Stimulated activated CD4-positive, alpha-beta T cell treated with anti-CD3 and anti-CD28 coated beads, Interleukin-4, amount 100 ng/mL, for 4 hours (primary cell): ENCODE results near the gene APOL2.
"Not testable (repeated sequence)": the region's sequence is repeated elsewhere in the genome, so short reads cannot be mapped to it uniquely, and the experiment has no call there.

Source experiments
- DNase-seq, 2 experiments: peaks; one replicate each; pipeline ENCODE4 v3.0.0-alpha.2; 2020

APOL2 gene

DNA sequence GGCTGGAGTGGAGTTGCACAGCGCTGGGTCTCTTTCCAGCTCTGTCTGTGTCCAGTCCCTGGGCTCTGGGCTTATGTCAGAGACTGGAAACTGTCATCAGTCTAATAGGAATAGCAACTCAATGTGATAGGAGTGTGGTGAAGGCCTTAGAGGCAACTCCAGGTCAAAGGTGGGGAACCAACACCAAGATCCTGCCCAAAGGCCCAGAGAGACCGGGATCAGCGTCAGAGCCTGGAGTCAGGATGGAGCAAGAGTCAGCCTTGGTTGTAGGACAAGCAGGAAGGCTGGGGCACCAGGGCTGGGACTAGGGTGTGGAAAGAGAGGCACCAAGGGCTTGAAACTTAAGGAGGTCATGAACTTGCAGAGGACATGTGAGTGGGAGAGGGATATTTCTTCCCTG, 23.0 kb upstream of the APOL2 start:
- DNase-seq = not testable (repeated sequence)

GRCh38 chr22:36261675-36262074, 22.3 kb upstream of the APOL2 start:
- DNase-seq = not testable (repeated sequence)

GRCh38 chr22:36259615-36260300, 20.4 kb upstream of the APOL2 start:
- DNase-seq = no peak

- DNase-seq = no peak
These were observed 19.6 kb upstream of the APOL2 start for GRCh38 chr22:36258701-36259614.

DNA sequence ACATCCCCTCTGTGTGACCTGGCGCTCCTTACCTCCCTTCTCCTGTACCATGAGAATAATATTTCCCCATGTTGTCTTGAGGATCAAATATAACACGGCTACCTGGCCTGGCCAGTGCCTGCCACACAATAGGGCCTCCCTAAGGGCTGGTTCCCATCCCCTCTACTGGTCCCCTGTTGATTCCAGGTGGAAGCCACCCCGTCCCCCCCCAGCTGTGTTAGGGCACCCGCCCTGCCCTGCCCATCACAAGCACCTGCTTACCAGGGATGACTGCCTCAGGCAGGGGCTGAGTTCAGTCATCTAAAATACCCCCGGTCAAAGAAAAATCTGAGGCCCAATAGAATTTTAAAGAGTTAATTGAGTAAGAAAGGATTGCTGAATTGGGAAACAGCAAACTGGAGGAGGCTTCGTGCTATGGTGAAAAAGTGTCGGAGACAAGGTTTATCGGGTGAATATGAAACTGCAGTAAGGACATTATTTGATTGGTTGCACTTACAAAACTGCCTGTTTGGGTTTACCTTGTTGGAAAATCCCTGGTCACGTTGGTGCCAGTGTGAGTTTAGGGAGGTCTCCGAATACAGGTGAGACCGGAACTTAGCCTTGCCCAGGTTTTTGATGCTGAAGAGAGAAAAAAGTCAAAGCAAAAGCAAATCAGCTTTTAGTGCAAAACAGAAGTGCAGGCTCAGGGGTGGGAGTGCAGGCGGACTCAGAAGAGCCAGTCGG, 18.8 kb upstream of the APOL2 start:
- DNase-seq = no peak

- DNase-seq = no peak
These were observed 18.0 kb upstream of the APOL2 start for GRCh38 chr22:36257308-36257707.

- DNase-seq = no peak
These were observed 17.2 kb upstream of the APOL2 start for GRCh38 chr22:36256478-36256877.

- not testable (repeated sequence) for DNase-seq
These were observed 16.2 kb upstream of the APOL2 start for GRCh38 chr22:36255572-36255971.

DNA sequence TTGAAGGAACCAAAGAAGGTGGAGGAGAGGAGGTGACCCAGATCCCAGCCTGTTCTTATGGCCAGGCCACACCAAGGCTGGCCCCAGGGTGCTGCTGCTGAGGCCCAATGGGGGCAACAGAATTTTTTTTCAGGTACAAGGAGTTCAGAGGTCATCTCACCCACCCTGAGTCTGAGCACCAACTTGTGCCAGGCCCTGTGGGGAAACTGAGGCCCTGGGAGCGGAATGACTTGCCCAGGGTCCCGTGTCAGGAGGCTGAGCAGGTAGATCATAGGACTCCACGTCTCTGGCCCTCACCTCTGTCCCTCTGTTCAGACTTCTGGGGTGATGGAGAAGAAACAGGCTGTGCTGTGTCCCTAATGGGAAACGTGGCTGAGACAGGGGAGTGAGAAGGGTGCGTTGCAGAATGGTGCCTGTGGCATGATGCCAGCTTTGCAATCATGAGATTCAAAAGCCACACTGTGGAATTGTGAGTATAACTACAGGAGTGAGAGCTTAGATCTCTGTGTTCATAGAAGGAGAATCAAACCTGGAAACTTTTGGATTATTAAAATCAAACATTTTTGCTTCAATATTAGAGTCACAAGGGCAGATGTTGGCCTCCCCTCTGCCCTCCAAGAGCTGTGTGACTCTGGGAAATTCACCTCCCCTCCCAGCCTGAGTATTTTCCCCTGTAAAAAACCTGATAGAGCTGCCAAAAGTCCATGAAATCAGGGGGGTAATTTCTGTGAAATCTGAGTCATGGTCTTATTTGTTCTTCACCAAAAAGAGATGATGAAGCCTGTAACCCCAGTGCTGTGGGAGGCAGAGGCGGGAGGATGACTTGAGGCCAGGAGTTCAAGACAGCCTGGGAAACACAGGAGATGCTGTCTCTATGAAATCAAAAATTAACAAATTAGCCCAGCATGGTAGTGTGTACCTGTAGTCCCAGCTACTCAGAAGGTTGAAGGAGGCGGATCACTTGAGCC, 14.5 kb upstream of the APOL2 start:
- DNase-seq = peak in 1 of 2 experiments; percentile 77

GRCh38 chr22:36252754-36253522, 13.6 kb upstream of the APOL2 start, which contains the start of gene APOL1:
Gene APOL1 (plus strand): TSS chr22:36253133. CDS start chr22:36254956, 1,823 bp downstream.
- DNase-seq = peak in 1 of 2 experiments; percentile 71

GRCh38 chr22:36251979-36252608, 12.8 kb upstream of the APOL2 start:
- not testable (repeated sequence) for DNase-seq

- DNase-seq = not testable (repeated sequence)
These were observed 11.1 kb upstream of the APOL2 start for GRCh38 chr22:36250292-36250960.

- DNase-seq = no peak
These were observed 9.8 kb upstream of the APOL2 start for GRCh38 chr22:36249160-36249559.

DNA sequence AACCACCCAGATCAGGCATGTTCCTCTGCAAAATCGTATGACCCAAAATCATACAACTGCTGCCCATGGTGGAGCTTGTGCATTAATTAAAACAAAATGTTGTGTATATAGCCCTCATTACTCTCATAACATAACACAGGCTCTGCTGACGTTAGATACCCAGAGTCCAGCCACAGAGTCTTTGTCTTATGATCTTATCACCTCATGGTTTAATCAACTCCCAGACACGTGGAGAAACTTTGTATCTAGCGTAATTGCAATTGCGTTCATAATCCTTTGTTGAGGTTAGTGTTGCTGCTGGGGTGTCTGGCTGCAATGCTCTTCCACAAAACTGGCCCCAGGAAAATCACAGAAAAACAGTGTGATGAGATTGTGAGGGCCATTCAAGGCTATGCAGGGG, 8.6 kb upstream of the APOL2 start:
- no peak for DNase-seq

GRCh38 chr22:36246718-36247117, 7.4 kb upstream of the APOL2 start:
- no peak for DNase-seq

DNA sequence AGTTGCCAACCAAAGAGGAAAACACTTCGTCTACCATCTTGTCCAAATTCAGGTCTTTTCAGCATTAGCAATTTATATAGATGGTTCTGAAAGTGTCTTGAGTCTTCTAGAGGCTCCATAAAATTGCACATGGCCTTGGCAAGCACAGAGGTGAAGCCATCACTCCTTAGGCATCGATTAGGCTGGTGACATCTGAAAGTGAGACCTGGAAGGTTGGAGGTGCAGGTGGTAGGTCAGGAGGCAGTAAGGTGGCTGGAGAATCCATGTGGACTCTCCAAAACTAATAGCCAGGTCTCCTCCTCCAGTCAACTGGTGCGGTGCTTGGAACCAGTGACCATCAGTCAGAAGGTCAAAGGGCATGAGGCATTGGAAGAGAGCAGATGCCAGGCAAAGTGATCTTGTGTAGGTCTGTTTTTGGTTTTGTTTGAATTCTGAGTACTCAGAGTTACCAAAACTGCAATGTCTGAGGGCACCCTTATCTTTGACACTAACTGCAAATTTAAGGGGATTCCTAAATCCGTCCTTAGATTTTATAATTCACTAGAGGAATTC, 6.6 kb upstream of the APOL2 start:
- DNase-seq = no peak

DNA sequence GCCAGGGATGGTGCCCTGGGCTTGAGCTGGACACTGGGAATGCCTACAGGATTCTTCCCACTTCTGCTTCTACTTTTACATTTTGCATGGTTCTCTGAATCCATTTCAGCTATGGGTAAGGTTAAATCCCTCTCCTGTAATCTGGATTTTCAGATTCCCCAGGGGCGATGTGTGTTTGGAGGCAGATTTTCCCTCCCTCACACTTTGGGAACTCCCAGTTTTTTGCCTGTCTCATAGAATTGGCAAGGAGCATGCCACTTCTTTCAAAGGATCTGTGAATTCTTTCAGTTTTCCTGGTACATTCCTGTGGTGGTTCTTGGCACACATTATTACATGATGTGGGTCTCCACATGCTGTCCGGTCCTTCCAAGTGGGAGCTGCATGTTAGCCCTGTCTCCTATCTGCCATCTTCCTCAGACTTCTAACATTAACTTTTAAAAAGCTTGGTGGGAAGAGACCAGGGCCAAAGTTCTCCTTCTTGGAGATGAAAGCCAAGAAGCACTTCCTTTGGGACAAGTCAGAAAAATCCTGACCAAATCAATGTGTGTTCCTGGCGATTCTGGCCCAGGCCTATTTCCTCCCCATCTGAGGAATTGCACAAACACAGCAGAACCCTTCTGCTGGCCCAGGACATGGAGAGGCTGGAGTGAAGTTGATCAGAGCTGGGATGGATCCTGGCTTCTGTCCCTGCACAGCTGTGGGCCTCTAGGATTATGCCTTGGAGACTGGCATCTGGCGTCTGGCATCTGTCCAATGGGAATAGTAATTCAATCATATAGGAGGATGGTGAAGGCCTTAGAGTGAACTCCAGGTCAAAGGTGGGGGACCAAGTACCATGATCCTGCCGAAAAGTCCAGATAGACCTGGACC, 5.4 kb upstream of the APOL2 start:
- no peak for DNase-seq

GRCh38 chr22:36243986-36244385, 4.7 kb upstream of the APOL2 start:
- DNase-seq = no peak

DNA sequence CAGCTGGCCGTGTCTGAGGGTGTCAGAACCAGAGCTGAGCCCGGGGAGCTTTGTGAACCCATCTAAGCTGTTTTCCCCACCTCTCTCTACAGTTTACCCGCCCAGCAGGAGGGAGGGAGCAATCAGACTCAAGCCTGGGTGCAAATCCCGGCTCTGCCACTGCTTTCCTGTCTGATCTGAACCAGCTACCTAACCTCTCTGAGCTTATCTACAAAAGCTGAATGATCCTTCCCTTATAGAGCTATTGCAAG, 252 bp downstream of the APOL2 start:
- DNase-seq = no peak
